Measurements from ENCODE around the gene DDO.

DNA sequence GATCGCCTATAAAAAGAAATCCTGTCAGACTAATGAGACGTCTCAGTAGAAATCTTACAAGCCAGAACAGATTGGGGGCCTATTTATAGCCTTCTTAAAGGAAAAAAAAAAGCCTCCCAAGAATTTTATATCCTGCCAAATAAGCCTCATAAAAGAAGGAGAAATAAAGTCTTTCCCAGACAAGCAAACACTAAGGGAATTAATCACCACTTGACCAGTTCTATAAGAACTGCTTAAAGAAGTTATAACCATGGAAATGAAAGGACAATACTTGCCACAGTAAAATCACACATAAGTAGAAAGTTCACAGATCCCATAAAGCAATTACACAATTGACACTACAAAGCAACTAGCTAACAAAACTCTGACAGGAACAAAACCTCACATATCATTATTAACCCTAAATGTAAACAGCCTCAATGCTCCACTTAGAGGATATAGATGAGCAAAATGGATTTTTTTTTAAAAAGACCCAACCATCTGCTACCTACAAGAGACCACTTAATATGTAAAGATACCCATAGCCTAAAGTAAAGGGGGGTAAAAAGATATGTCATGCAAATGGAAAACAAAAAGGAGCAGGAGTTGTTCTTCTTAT lies 47.6 kb upstream of the DDO start:
- TF ChIP-seq ZFP3 (CRISPR knock-in tag; IDR thresholded peaks at IDR 0.05) = no peak
- TF ChIP-seq ZNF70 (CRISPR knock-in tag; IDR thresholded peaks at IDR 0.05) = no peak
- TF ChIP-seq ARNTL (CRISPR knock-in tag; IDR thresholded peaks at IDR 0.05; ENCODE audit: borderline replicate concordance, low read depth) = no peak
- no peak for TF ChIP-seq ZC3H10 (CRISPR knock-in tag; IDR thresholded peaks at IDR 0.05)
- TF ChIP-seq, protein P1, sequence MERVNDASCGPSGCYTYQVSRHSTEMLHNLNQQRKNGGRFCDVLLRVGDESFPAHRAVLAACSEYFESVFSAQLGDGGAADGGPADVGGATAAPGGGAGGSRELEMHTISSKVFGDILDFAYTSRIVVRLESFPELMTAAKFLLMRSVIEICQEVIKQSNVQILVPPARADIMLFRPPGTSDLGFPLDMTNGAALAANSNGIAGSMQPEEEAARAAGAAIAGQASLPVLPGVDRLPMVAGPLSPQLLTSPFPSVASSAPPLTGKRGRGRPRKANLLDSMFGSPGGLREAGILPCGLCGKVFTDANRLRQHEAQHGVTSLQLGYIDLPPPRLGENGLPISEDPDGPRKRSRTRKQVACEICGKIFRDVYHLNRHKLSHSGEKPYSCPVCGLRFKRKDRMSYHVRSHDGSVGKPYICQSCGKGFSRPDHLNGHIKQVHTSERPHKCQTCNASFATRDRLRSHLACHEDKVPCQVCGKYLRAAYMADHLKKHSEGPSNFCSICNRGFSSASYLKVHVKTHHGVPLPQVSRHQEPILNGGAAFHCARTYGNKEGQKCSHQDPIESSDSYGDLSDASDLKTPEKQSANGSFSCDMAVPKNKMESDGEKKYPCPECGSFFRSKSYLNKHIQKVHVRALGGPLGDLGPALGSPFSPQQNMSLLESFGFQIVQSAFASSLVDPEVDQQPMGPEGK (CRISPR knock-in tag; IDR thresholded peaks at IDR 0.05; ENCODE audit: borderline replicate concordance) = no peak
- TF ChIP-seq SNAI2 (CRISPR knock-in tag; IDR thresholded peaks at IDR 0.05) = no peak
- no peak for TF ChIP-seq BACH2 (CRISPR knock-in tag; IDR thresholded peaks at IDR 0.05; ENCODE audit: borderline replicate concordance)
- TF ChIP-seq TOX (CRISPR knock-in tag; IDR thresholded peaks at IDR 0.05; ENCODE audit: borderline replicate concordance) = no peak
- no peak for TF ChIP-seq OSR1 (CRISPR knock-in tag; IDR thresholded peaks at IDR 0.05)
- TF ChIP-seq ISL1 (CRISPR knock-in tag; IDR thresholded peaks at IDR 0.05) = no peak

Data from SK-N-SH treated with all-trans-retinoic acid at 6 μM for 48 hours (cell line).